ENCODE results near the gene SCN3A. TPM values are rescaled to one million over a fixed set of nuclear protein-coding genes. Genes with fewer than 3 reads are reported as not detected.

Gene SCN3A
- polyA plus RNA-seq, 1 donor from 2014 or later = 161 TPM

GRCh38 chr2:165185633-165186032 is 18.2 kb downstream of the SCN3A start:
- Histone ChIP-seq H4K20me1 (ENCODE audit: insufficient read depth) (no peaks in the 10 kb centered on the region), H3K4me3 (ENCODE audit: low read length) (no peak overlapping the region), H3K4me2 (ENCODE audit: low read length) (no peak overlapping the region), H2AFZ (ENCODE audit: low read depth, low read length) (no peak overlapping the region), H3K79me2 (replicated peaks; ENCODE audit: insufficient read depth, low read length) (no peaks in the 10 kb centered on the region), H3K9ac (ENCODE audit: low read length) (no peak overlapping the region), H3K9me3 (ENCODE audit: low read length) (no peaks in the 10 kb centered on the region), H3K36me3 (ENCODE audit: insufficient read depth, low read length) (peaks cover 3% of the 10 kb centered on the region), H3K27ac (ENCODE audit: low read length) (no peak overlapping the region), H3K27me3 (ENCODE audit: insufficient read depth, low read depth, low read length) (no peaks in the 10 kb centered on the region), H3K9me2 (ENCODE audit: insufficient read depth, low read length) (no peaks in the 10 kb centered on the region), H3F3A (ENCODE audit: insufficient read depth, low read length, poor library complexity, severe bottlenecking) (no peaks in the 10 kb centered on the region)
- TF ChIP-seq EZH2 (IDR thresholded peaks at IDR 0.05; ENCODE audit: borderline replicate concordance, insufficient read depth, low read length, poor library complexity, severe bottlenecking) = no peak
- no peak for TF ChIP-seq EP300 (conservative IDR thresholded peaks at IDR 0.05; ENCODE audit: poor library complexity, severe bottlenecking)
- TF ChIP-seq SMC3 (conservative IDR thresholded peaks at IDR 0.05; ENCODE audit: poor library complexity) = no peak
- TF ChIP-seq REST (IDR thresholded peaks at IDR 0.05; ENCODE audit: borderline replicate concordance) = no peak

GRCh38 chr2:165182029-165182428 is 21.8 kb downstream of the SCN3A start:
- Histone ChIP-seq H4K20me1 (ENCODE audit: insufficient read depth) (no peaks in the 10 kb centered on the region), H3K9me2 (ENCODE audit: insufficient read depth, low read length) (no peaks in the 10 kb centered on the region), H3K79me2 (replicated peaks; ENCODE audit: insufficient read depth, low read length) (no peaks in the 10 kb centered on the region), H3K9me3 (ENCODE audit: low read length) (no peaks in the 10 kb centered on the region), H3K27ac (ENCODE audit: low read length) (no peak overlapping the region), H3K9ac (ENCODE audit: low read length) (no peak overlapping the region), H3F3A (ENCODE audit: insufficient read depth, low read length, poor library complexity, severe bottlenecking) (no peaks in the 10 kb centered on the region), H3K27me3 (ENCODE audit: insufficient read depth, low read depth, low read length) (no peaks in the 10 kb centered on the region), H3K4me3 (ENCODE audit: low read length) (no peak overlapping the region), H2AFZ (ENCODE audit: low read depth, low read length) (no peak overlapping the region), H3K4me2 (ENCODE audit: low read length) (no peak overlapping the region), H3K36me3 (ENCODE audit: insufficient read depth, low read length) (no peaks in the 10 kb centered on the region)
- TF ChIP-seq MXI1 (conservative IDR thresholded peaks at IDR 0.05; ENCODE audit: poor library complexity, severe bottlenecking) (no peak), EZH2 (IDR thresholded peaks at IDR 0.05; ENCODE audit: borderline replicate concordance, insufficient read depth, low read length, poor library complexity, severe bottlenecking) (no peak), SMC3 (conservative IDR thresholded peaks at IDR 0.05; ENCODE audit: poor library complexity) (no peak), RAD21 (conservative IDR thresholded peaks at IDR 0.05) (no peak), CTCF (IDR thresholded peaks at IDR 0.05; ENCODE audit: poor library complexity, severe bottlenecking) (no peak), EP300 (conservative IDR thresholded peaks at IDR 0.05; ENCODE audit: poor library complexity, severe bottlenecking) (no peak), REST (IDR thresholded peaks at IDR 0.05; ENCODE audit: borderline replicate concordance) (no peak), POLR2AphosphoS5 (IDR thresholded peaks at IDR 0.05) (no peak), TAF1 (IDR thresholded peaks at IDR 0.05; ENCODE audit: low read depth) (no peak)

Data from neural cell (in vitro differentiated cells).